ENCODE results near the gene GPT2.

DNA sequence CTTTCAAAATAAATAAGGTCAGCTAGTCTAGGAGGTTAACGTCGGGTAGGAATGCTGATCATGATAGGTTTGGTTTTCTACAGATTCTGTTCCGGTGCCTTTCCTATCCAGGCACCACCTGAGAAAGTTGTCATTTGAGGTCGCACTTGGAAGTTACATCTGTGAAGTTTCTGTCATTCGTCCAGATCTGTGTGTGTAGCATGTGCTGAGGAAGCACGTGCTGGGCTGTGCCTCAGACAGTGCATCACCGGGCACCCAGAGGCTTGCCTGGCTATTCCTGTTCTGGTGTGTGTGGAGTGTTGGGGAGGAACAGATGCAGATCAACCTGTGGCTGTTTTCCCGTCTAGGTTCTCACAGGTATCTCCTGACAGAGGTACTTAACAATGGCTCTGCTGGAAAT lies 46.7 kb downstream of the GPT2 start:
- no peak for TF ChIP-seq POLR2A (IDR thresholded peaks at IDR 0.05)
- TF ChIP-seq, protein P1, sequence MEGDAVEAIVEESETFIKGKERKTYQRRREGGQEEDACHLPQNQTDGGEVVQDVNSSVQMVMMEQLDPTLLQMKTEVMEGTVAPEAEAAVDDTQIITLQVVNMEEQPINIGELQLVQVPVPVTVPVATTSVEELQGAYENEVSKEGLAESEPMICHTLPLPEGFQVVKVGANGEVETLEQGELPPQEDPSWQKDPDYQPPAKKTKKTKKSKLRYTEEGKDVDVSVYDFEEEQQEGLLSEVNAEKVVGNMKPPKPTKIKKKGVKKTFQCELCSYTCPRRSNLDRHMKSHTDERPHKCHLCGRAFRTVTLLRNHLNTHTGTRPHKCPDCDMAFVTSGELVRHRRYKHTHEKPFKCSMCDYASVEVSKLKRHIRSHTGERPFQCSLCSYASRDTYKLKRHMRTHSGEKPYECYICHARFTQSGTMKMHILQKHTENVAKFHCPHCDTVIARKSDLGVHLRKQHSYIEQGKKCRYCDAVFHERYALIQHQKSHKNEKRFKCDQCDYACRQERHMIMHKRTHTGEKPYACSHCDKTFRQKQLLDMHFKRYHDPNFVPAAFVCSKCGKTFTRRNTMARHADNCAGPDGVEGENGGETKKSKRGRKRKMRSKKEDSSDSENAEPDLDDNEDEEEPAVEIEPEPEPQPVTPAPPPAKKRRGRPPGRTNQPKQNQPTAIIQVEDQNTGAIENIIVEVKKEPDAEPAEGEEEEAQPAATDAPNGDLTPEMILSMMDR (IDR thresholded peaks at IDR 0.05) = no peak
